ENCODE results near the gene GID4. TPM values are rescaled to one million over a fixed set of nuclear protein-coding genes. Genes with fewer than 3 reads are reported as not detected.
A peak's percentile ranks its signal among the peaks of the same experiment; 100 is the strongest.

GID4 gene
- total and polyA plus RNA-seq, 2 of the 13 experiments (the other 11 are each of a cell fraction or from before 2014, with no cell fraction given) = 4.3 to 6.1 TPM

DNA sequence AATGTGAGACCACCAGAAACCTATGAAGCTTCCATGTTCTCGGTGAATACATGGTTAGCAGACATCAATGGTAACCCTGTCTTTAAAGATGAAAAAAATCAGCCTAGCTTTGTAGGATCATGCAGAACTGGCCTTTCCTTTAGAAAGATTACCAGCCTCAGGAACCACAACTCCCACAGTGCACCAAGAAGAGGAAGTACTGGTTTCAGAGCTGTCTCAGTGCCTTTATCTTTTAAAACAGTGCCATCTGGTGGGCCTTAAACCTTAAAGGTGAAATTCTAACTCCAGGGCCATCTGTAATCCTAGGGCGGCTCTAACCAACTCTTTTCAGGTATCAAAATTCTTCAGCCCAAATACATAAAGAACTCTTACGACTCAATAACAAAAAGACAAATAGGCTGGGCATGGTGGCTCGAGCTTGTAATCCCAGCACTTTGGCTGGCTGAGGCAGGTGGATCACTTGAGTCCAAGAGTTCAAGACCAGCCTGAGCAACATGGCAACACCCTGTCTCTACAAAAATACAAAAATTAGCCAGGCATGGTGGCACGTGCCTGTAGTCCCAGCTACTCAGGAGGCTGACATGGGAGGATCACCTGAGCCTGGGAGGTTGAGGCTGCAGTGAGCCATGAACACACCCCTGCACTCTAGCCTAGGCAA is 5.6 kb upstream of the GID4 start (continued):
- TF ChIP-seq, protein P1, sequence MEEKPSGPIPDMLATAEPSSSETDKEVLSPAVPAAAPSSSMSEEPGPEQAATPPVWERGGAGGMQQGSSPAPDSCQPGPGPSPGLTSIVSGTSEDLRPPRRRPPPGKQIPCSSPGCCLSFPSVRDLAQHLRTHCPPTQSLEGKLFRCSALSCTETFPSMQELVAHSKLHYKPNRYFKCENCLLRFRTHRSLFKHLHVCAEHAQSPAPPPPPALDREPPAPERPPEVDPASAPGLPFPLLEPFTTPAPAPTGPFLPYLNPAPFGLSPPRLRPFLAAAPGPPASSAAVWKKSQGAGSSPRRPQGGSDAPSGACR (CRISPR knock-in tag; IDR thresholded peaks at IDR 0.05) = 0 out of 2 replicates have a peak, but pooled peaks have one; percentile 35
- 0 out of 2 replicates have a peak, but pooled peaks have one; percentile 33 for TF ChIP-seq ZNF556 (CRISPR knock-in tag; IDR thresholded peaks at IDR 0.05; ENCODE audit: borderline replicate concordance)
- peak; percentile 89 for TF ChIP-seq SMC3 (IDR thresholded peaks at IDR 0.05; ENCODE audit: low read length)
- TF ChIP-seq, protein P2, sequence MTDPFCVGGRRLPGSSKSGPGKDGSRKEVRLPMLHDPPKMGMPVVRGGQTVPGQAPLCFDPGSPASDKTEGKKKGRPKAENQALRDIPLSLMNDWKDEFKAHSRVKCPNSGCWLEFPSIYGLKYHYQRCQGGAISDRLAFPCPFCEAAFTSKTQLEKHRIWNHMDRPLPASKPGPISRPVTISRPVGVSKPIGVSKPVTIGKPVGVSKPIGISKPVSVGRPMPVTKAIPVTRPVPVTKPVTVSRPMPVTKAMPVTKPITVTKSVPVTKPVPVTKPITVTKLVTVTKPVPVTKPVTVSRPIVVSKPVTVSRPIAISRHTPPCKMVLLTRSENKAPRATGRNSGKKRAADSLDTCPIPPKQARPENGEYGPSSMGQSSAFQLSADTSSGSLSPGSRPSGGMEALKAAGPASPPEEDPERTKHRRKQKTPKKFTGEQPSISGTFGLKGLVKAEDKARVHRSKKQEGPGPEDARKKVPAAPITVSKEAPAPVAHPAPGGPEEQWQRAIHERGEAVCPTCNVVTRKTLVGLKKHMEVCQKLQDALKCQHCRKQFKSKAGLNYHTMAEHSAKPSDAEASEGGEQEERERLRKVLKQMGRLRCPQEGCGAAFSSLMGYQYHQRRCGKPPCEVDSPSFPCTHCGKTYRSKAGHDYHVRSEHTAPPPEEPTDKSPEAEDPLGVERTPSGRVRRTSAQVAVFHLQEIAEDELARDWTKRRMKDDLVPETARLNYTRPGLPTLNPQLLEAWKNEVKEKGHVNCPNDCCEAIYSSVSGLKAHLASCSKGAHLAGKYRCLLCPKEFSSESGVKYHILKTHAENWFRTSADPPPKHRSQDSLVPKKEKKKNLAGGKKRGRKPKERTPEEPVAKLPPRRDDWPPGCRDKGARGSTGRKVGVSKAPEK (CRISPR knock-in tag; IDR thresholded peaks at IDR 0.05; ENCODE audit: borderline replicate concordance) = no peak
- TF ChIP-seq, protein P3, sequence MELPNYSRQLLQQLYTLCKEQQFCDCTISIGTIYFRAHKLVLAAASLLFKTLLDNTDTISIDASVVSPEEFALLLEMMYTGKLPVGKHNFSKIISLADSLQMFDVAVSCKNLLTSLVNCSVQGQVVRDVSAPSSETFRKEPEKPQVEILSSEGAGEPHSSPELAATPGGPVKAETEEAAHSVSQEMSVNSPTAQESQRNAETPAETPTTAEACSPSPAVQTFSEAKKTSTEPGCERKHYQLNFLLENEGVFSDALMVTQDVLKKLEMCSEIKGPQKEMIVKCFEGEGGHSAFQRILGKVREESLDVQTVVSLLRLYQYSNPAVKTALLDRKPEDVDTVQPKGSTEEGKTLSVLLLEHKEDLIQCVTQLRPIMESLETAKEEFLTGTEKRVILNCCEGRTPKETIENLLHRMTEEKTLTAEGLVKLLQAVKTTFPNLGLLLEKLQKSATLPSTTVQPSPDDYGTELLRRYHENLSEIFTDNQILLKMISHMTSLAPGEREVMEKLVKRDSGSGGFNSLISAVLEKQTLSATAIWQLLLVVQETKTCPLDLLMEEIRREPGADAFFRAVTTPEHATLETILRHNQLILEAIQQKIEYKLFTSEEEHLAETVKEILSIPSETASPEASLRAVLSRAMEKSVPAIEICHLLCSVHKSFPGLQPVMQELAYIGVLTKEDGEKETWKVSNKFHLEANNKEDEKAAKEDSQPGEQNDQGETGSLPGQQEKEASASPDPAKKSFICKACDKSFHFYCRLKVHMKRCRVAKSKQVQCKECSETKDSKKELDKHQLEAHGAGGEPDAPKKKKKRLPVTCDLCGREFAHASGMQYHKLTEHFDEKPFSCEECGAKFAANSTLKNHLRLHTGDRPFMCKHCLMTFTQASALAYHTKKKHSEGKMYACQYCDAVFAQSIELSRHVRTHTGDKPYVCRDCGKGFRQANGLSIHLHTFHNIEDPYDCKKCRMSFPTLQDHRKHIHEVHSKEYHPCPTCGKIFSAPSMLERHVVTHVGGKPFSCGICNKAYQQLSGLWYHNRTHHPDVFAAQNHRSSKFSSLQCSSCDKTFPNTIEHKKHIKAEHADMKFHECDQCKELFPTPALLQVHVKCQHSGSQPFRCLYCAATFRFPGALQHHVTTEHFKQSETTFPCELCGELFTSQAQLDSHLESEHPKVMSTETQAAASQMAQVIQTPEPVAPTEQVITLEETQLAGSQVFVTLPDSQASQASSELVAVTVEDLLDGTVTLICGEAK (IDR thresholded peaks at IDR 0.05) = no peak
- TF ChIP-seq, protein P3 (CRISPR knock-in tag; IDR thresholded peaks at IDR 0.05) = no peak
- TF ChIP-seq ZNF335 (CRISPR knock-in tag; IDR thresholded peaks at IDR 0.05) = no peak
- TF ChIP-seq, protein P4, sequence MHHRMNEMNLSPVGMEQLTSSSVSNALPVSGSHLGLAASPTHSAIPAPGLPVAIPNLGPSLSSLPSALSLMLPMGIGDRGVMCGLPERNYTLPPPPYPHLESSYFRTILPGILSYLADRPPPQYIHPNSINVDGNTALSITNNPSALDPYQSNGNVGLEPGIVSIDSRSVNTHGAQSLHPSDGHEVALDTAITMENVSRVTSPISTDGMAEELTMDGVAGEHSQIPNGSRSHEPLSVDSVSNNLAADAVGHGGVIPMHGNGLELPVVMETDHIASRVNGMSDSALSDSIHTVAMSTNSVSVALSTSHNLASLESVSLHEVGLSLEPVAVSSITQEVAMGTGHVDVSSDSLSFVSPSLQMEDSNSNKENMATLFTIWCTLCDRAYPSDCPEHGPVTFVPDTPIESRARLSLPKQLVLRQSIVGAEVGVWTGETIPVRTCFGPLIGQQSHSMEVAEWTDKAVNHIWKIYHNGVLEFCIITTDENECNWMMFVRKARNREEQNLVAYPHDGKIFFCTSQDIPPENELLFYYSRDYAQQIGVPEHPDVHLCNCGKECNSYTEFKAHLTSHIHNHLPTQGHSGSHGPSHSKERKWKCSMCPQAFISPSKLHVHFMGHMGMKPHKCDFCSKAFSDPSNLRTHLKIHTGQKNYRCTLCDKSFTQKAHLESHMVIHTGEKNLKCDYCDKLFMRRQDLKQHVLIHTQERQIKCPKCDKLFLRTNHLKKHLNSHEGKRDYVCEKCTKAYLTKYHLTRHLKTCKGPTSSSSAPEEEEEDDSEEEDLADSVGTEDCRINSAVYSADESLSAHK (CRISPR knock-in tag; IDR thresholded peaks at IDR 0.05; ENCODE audit: borderline replicate concordance) = no peak
- TF ChIP-seq ZNF7 (CRISPR knock-in tag; IDR thresholded peaks at IDR 0.05) = no peak
- TF ChIP-seq, protein P5, sequence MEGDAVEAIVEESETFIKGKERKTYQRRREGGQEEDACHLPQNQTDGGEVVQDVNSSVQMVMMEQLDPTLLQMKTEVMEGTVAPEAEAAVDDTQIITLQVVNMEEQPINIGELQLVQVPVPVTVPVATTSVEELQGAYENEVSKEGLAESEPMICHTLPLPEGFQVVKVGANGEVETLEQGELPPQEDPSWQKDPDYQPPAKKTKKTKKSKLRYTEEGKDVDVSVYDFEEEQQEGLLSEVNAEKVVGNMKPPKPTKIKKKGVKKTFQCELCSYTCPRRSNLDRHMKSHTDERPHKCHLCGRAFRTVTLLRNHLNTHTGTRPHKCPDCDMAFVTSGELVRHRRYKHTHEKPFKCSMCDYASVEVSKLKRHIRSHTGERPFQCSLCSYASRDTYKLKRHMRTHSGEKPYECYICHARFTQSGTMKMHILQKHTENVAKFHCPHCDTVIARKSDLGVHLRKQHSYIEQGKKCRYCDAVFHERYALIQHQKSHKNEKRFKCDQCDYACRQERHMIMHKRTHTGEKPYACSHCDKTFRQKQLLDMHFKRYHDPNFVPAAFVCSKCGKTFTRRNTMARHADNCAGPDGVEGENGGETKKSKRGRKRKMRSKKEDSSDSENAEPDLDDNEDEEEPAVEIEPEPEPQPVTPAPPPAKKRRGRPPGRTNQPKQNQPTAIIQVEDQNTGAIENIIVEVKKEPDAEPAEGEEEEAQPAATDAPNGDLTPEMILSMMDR (CRISPR knock-in tag; IDR thresholded peaks at IDR 0.05) = peak; percentile 90
- 0 out of 2 replicates have a peak, but pooled peaks have one; percentile 15 for TF ChIP-seq GATAD2A (CRISPR knock-in tag; IDR thresholded peaks at IDR 0.05)
- TF ChIP-seq ZNF143 (CRISPR knock-in tag; IDR thresholded peaks at IDR 0.05) = peak; percentile 92

All from HepG2 (cell line).